ENCODE data around the gene APH1B.

DNA sequence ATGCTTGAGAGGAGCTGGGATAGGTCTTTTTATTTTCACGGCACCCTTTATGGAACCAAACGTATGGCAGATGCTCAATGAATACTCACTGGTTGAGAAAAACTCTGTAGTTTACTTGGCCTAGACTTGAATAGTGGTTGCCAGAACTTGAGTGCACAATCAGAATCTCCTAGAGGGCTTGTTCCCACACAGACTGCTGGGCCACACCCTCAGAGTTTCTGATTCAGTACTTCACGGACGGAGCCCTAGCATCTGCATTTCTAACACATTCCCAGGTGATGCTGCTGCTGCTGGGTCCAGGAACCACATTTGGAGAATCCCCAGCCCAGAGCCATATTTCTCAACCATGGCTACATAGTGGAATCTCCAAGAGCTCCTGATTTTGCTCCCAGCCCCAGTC lies 79.7 kb downstream of the APH1B start:
- TF ChIP-seq POLR2A (IDR thresholded peaks at IDR 0.05; ENCODE audit: low read depth, low read length), result no peak
- TF ChIP-seq POLR2AphosphoS5 (IDR thresholded peaks at IDR 0.05; ENCODE audit: low read depth, low read length), result no peak
- TF ChIP-seq PAX5 (IDR thresholded peaks at IDR 0.05; ENCODE audit: insufficient read depth, low read length, severe bottlenecking), result no peak
- TF ChIP-seq TAF1 (IDR thresholded peaks at IDR 0.05; ENCODE audit: low read depth, low read length), result no peak

All from GM12891 (cell line).